COR-L47 (cell line): ENCODE results near the gene PROSER3.
A peak's percentile ranks its signal among the peaks of the same experiment; 100 is the strongest.
"Not testable (repeated sequence)": the region's sequence is repeated elsewhere in the genome, so short reads cannot be mapped to it uniquely, and the experiment has no call there.

ENCODE experiments used
- DNase-seq: peaks from one replicate; lab custom pipeline; 2025; lab: John Stamatoyannopoulos, UW

Gene PROSER3

DNA sequence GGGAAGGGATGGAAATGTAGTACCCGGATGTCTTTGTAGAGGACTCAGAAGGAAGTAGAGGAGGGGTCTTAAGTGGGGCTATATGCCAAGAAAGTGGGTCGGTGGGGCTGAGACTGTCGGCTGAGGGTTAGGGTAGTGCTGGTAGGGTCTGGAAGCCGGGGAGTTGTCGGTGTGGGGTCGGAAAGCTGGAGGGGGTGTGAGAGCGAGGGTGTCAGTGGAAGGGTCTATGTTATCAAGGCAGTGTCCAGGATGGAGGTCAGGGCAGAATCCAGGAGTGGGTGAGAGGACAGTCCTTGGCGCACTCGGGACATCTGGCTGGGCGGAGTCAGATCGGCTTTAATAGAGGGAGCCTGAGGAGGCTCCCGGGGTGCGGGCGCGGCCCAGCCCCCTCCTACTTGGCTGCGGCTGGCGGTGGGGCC, 2.8 kb upstream of the PROSER3 start:
- DNase-seq = no peak

DNA sequence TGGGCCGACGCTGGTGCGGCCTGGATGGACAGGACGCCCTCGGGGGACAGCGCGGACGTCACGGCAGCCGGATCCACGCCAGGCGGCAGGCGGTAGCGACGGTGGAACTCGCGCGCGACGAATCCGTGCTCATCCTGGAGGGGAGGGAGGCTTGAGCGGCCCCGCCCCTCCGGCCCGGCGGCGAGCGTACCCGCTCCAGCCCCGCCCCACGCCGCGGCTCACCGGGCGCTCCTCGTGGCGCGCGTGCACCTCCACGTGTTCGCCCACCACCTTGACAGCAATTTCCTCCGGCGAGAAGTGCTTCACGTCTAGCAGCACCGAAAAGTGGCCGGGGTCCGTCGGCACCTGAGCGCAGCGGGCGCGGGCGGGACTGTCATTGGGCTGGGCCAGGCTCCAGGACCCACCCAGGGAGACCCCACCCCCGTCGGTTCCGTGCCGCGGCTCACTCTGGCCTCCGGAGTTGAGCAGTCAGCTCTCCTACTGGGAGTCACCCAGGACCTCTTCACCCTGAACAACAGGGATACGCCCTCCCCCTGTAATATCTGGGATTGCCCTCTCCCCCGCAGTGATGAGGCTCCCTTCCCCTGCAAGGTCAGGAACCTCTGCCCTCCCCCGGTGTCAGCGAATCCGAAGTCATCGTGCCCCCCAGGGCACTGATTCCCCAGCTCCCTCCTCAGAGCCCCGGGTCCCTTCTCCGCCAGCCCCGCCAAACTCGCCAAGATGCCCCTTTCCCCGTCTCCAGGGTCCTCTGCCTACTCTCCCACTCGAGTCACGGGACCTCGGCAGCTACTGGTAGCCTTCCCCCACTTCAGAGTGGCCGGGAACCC, 2.2 kb upstream of the PROSER3 start:
- DNase-seq = no peak

- DNase-seq = no peak
Observed at GRCh38 chr19:35756377-35757230, 1.4 kb upstream of the PROSER3 start, which contains the start of gene HSPB6. TSS of gene HSPB6 (minus strand) at chr19:35757029. CDS start at chr19:35757008, 21 bp downstream.

- DNase-seq = peak; percentile 18
Observed at GRCh38 chr19:35757231-35757748, 686 bp upstream of the PROSER3 start.

DNA sequence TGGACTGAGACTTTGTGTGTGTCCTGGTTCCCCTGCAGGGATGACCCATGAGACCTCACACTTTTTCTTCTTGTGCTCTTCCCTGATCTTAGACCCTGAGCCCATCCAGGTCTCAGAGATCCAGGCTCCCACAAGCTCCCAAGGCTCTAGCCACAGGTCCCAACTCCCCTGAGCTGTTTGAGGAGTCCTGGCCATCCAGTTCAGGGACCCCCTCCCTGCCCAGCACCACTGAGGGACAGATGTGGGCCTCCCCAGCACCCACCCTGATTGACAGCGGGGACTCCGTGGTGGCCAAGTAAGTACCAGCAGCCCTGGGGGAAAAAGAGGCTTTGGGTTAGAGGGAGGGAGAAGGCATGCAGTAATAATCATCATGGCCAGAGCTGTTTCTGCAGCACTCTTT, 1.7 kb downstream of the PROSER3 start:
- no peak for DNase-seq

DNA sequence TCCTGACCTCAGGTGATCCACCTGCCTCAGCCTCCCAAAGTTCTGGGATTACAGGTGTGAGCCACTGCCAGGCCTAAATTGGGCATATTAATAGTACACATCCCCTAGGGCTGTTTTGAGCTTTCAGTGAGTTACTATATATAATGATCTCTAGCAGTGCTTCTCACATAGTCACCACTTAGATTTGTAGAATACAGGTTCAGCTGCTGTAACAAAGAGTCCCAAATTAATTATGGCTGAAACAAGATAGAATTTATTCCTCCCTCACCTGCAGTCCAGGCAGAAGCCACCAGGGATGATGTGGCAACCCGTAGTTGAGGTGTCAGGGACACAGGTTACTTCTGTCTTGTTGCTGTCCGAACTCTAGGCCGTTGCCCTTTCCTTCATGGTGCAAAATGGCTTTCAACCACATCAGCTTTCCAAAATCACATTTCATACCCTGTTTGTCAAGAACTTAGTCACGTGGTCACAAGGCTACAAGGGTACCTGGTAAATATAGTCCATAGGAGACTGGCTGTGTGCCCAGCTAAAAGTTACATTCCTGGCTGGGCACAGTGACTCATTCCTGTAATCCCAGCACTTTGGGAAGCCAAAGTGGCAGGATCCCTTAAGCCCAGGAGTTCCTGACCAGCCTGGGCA, 2.9 kb downstream of the PROSER3 start:
- no peak for DNase-seq

DNA sequence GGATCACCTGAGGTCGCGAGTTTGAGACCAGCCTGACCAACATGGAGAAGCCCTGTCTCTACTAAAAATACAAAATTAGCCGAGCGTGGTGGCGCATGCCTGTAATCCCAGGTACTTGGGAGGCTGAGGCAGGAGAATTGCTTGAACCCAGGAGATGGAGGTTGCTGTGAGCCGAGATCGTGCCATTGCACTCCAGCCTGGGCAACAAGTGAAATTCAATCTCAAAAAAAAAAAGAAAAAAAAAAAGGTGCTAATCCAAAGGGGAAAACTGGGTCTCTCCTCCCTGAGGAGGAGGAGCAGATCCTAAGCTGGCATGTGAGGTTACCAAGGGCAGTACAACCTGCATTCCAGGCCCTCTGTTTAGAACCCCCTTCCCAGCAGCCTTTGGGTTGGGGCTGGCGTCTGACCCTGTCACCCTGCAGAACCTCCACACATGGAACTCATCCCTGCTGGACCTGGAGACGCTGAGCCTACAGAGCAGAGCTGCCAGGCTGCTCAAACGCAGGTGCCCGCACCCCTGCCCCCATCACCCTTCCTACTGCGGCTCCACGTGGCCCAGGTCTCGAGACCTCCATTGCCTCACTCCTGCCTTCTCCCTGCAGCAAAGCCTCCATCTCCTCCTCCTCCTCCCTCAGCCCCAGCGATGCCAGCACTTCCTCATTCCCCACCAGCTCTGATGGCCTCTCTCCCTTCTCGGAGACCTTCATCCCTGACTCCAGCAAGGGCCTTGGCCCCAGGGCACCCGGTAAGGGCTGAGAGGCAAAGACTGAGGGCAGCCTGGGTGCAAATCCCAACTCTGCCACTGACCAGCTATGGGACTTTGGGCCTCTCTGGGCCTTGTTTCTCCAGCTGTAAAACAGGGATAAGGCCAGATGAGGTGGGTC, 6.7 kb downstream of the PROSER3 start:
- no peak for DNase-seq

GRCh38 chr19:35766571-35767104, 8.7 kb downstream of the PROSER3 start:
- DNase-seq = no peak

GRCh38 chr19:35767288-35768081, 9.5 kb downstream of the PROSER3 start:
- no peak for DNase-seq

- DNase-seq = no peak
Observed at GRCh38 chr19:35768082-35768421, 10.1 kb downstream of the PROSER3 start.

GRCh38 chr19:35772362-35772761, 14.4 kb downstream of the PROSER3 start:
- not testable (repeated sequence) for DNase-seq

GRCh38 chr19:35773020-35773806, 15.2 kb downstream of the PROSER3 start:
- no peak for DNase-seq

GRCh38 chr19:35774274-35775045, 16.5 kb downstream of the PROSER3 start:
- no peak for DNase-seq

DNA sequence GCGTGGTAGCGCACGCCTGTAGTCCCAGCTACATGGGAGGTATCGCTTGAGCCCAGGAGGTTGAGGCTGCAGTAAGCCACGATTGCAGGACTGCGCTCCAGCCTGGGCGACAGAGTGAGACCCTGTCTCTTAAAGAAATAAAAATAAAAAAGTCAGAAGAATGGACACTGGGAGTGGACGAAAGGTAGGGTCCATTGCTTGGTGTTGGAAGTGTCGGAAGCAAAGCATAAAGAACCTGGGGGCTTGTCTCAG, 17.0 kb downstream of the PROSER3 start:
- DNase-seq = no peak

- DNase-seq = peak; percentile 99
Observed at GRCh38 chr19:35775298-35776101, 17.5 kb downstream of the PROSER3 start, which contains the start of gene ARHGAP33. TSS of gene ARHGAP33 (plus strand) at chr19:35775564. CDS start at chr19:35775659, 95 bp downstream.

DNA sequence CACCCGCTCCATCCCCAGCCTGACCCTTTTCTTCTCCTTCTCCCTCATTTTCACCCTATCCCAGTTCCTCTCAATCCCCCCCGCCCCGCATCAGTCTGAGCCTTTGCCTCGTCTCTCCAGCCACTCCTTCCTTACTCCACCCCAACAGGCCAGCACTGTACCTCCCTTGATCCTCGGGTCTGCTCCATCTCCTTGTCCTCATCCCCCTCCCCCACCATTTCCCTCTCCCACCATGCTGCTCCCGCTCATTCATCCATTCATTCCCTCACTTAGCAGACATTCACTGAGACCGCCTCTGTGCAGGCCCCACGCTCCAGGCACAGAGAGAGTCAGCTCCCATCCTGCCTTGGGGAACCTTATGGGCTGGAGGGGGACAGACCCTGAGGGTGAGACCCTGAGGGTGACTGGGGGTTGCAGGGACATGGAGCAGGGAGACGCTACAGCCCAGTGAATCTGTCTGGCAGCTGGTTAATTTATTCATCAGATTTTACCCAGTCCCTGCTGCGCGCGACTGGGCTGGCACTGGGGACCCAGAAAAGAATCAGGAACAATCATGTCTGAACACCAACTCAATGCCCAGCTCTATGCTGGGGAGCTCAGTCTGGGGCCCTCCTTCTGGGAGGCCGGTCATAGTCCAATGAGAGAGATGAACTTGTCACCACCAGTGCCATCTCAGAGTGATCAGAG, 18.3 kb downstream of the PROSER3 start:
- DNase-seq = no peak

GRCh38 chr19:35777086-35777841, 19.3 kb downstream of the PROSER3 start:
- DNase-seq = no peak
